Stromal cell of bone marrow (primary cell): ENCODE results near the gene SRGAP2B.
"Not testable (repeated sequence)": the region's sequence is repeated elsewhere in the genome, so short reads cannot be mapped to it uniquely, and the experiment has no call there.

Source experiments
- DNase-seq: peaks from one replicate; pipeline ENCODE4 v3.0.0-alpha.2; 2012; ENCODE audit warnings: low read depth

SRGAP2B gene

GRCh38 chr1:144995833-144996410 is 99.2 kb downstream of the SRGAP2B start:
- DNase-seq, result peak; percentile 19

- peak; percentile 62 for DNase-seq
Observed at GRCh38 chr1:144992915-144993314, 102.2 kb downstream of the SRGAP2B start.

GRCh38 chr1:144990611-144991010 is 104.5 kb downstream of the SRGAP2B start:
- DNase-seq, result not testable (repeated sequence)

- DNase-seq, result not testable (repeated sequence)
Observed at GRCh38 chr1:144987131-144987530, 108.0 kb downstream of the SRGAP2B start.

- not testable (repeated sequence) for DNase-seq
Observed at GRCh38 chr1:144986171-144986860, 108.8 kb downstream of the SRGAP2B start.

- not testable (repeated sequence) for DNase-seq
Observed at GRCh38 chr1:144985550-144986170, 109.5 kb downstream of the SRGAP2B start.

- not testable (repeated sequence) for DNase-seq
Observed at GRCh38 chr1:144982802-144983525, 112.2 kb downstream of the SRGAP2B start.

GRCh38 chr1:144981157-144981556 is 114.0 kb downstream of the SRGAP2B start:
- not testable (repeated sequence) for DNase-seq

- DNase-seq, result not testable (repeated sequence)
Observed at GRCh38 chr1:144979960-144980595, 115.0 kb downstream of the SRGAP2B start.

- not testable (repeated sequence) for DNase-seq
Observed at GRCh38 chr1:144977856-144978255, 117.3 kb downstream of the SRGAP2B start.

- not testable (repeated sequence) for DNase-seq
Observed at GRCh38 chr1:144971936-144972335, 123.2 kb downstream of the SRGAP2B start.

- DNase-seq, result not testable (repeated sequence)
Observed at GRCh38 chr1:144966488-144966887, 128.6 kb downstream of the SRGAP2B start.

GRCh38 chr1:144964765-144965164 is 130.4 kb downstream of the SRGAP2B start:
- DNase-seq, result not testable (repeated sequence)

GRCh38 chr1:144964186-144964585 is 130.9 kb downstream of the SRGAP2B start:
- DNase-seq, result not testable (repeated sequence)

GRCh38 chr1:144963571-144963970 is 131.6 kb downstream of the SRGAP2B start:
- not testable (repeated sequence) for DNase-seq

GRCh38 chr1:144961604-144962583 is 133.2 kb downstream of the SRGAP2B start:
- not testable (repeated sequence) for DNase-seq

- DNase-seq, result not testable (repeated sequence)
Observed at GRCh38 chr1:144960929-144961488, 134.1 kb downstream of the SRGAP2B start.

GRCh38 chr1:144948390-144948789 is 146.7 kb downstream of the SRGAP2B start:
- DNase-seq, result not testable (repeated sequence)

GRCh38 chr1:144947495-144947894 is 147.6 kb downstream of the SRGAP2B start:
- DNase-seq, result not testable (repeated sequence)
